HG02943 (cell line): ENCODE data around the gene VPS4B.
"Not testable (repeated sequence)": the region's sequence is repeated elsewhere in the genome, so short reads cannot be mapped to it uniquely, and the experiment has no call there.

Experiments
- ATAC-seq: cut with Tn5 transposase; IDR thresholded peaks from one replicate; pipeline ENCODE4 v1.9.1; 2021; ENCODE audit warnings: mild to moderate bottlenecking, low read depth, moderate library complexity; ENCODE audit not compliant: unreplicated experiment

Gene VPS4B

DNA sequence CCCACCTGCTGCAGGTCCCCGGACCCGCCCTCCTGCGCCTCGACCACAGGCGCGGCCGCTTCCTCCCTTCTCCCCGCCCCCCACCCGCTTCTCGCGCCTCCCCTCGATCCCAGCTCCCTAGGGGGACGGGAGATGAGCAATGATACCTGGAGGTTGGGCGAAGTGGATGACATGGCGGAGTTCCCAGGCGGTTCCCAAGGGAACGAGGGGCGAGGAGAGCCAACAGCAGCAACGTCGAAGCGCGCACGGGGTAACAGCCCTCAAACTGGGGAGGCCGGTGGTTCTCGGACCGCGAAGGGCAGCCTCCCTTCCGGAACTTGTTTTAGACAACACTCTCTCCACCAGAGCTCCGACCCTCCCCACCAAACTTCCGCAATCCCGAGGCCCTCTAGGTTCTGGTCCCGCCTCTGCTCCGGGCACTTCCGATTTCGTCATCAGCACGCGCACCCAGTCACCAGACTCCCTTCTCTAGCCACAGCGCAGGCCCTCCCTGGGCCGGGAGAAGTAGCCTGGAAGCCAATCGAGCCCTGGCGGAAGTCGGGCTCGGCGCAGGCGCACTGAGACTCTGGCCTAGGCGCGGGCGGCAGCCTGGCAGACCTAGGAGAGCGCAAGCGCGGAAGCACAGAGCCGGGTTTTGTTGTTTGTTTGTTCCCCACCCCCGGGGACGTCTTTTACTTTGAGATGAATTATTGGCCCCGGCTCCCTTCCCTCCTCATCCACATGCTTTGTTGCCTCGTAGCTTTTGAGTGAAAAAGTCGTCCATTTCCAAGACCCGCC is at the start of gene VPS4B:
TSS of gene VPS4B (minus strand) at position 390 of the 777 bp plus-strand sequence. CDS start at position 173, 217 bp downstream.
- peak; percentile 97 for ATAC-seq

GRCh38 chr18:63470751-63471150 is 48.5 kb upstream of the VPS4B start:
- ATAC-seq, result no peak

- no peak for ATAC-seq
These were observed 46.3 kb upstream of the VPS4B start for GRCh38 chr18:63468575-63468974.

DNA sequence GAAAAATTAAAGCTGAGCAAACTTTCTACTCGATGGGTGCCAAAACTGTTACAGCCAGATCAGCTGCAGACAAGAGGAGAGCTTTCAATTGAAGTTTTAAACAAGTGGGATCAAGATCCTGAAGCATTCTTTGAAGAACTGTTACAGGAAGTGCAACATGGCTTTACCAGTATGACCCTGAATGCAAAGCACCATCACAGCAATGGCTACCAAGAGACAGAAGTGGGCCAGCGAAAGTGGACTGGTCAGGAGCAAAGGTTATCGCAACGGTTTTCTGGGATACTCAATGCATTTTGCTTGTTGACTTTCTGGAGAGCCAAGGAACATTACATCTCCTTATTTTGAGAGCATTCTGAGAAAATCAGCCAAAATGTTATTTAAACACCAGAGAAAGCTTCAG is 45.4 kb upstream of the VPS4B start:
- ATAC-seq, result no peak

- no peak for ATAC-seq
These were observed 42.8 kb upstream of the VPS4B start for GRCh38 chr18:63465059-63465458.

DNA sequence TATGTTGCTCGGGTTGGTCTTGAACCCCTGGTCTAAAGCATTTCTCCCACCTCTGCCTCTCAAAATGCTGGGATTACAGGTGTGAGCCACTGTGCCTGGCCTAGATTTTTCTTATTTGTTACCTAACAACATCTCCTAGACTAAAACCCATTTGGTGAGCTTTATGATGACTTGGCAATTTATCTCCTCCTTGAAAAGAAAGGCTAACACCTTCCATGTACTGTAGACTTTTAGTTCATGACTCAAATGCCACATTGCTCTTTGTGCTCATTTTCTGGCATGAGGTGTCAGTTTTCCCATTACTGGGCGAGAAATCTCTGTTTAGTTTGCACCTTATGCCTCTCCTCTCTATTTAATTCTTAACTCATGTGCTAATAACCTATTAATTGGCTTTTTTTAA is 42.2 kb upstream of the VPS4B start:
- no peak for ATAC-seq

DNA sequence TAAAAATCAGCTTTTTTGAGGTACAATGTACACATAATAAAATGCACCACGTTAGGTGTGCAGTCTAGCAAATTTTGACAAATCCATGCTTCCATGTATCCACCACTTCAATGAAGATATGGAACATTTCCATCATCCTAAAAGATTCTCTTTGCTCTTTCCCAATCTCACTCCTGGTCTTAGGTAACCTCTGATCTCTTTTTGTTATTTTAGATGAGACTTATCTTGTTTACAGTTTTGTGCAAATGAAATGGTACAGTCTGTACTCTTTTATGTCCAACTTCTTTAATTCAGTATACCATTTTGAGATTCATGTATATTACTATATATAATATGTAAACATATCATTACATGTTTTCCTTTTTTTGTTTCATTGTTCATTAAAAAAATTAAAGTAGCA is 38.1 kb upstream of the VPS4B start:
- no peak for ATAC-seq

- no peak for ATAC-seq
These were observed 35.7 kb upstream of the VPS4B start for GRCh38 chr18:63457977-63458376.

- no peak for ATAC-seq
These were observed 32.2 kb upstream of the VPS4B start for GRCh38 chr18:63454497-63454896.

GRCh38 chr18:63452751-63453150 is 30.5 kb upstream of the VPS4B start:
- not testable (repeated sequence) for ATAC-seq

- ATAC-seq, result no peak
These were observed 29.8 kb upstream of the VPS4B start for GRCh38 chr18:63451799-63452660.

DNA sequence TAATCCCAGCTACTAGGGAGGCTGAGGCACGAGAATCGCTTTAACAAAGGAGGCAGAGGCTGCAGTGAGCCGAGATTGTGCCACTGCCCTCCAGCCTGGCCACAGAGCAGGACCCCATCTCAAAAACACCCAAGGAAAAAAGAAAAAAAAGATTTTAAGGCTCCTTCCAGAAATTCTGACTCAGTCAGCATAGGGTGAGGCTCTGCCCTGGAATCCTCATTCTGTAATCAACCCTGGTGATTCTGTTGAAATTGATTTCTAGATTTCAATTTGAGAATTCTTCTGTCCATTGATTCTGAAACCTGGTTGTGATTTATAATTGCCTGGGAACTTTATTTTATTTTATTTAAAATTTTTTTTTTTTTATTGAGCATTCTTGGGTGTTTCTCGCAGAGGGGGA is 27.1 kb upstream of the VPS4B start:
- ATAC-seq, result no peak

- no peak for ATAC-seq
These were observed 24.8 kb upstream of the VPS4B start for GRCh38 chr18:63447066-63447465.

DNA sequence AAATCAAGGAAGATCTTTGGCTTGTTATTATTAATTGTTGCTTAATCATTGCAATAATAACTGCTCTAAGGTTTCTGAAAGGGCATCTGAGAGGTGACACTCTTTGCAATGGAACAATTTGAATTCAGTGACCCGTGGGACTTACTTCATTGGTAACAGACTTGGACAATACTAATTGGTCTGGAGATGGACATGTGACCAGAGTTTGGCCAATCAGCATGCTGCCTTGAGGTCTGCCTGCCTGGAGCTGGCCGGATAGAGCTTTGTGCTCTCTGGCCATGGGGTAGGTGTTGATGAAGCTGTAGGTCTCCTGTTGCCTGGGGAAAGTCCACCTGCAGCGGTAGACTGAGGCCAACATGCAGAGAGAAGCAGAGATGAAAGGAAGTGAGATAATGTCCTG is 24.0 kb upstream of the VPS4B start:
- no peak for ATAC-seq

DNA sequence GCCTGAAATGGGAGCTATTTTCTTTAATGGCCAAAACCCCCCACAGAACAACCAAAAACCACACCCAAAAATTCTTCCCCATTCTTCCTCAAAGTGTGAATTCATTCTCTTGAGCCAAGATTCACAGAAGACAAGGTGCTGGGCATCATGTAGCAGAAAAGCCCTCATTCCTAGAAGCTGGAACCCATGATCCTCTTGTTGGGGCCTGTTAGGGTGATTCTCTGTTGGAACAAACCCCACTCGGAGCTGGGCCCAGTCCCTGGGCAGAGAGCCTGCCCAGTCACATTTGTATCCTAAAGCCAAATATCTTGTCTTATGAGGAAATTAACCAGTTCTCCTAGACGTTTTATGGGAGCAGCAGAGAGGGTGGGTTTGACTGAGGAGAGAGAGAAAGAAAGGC is 22.8 kb upstream of the VPS4B start:
- ATAC-seq, result no peak

- ATAC-seq, result no peak
These were observed 22.3 kb upstream of the VPS4B start for GRCh38 chr18:63444580-63444979.

GRCh38 chr18:63443829-63444228 is 21.6 kb upstream of the VPS4B start:
- ATAC-seq, result no peak

DNA sequence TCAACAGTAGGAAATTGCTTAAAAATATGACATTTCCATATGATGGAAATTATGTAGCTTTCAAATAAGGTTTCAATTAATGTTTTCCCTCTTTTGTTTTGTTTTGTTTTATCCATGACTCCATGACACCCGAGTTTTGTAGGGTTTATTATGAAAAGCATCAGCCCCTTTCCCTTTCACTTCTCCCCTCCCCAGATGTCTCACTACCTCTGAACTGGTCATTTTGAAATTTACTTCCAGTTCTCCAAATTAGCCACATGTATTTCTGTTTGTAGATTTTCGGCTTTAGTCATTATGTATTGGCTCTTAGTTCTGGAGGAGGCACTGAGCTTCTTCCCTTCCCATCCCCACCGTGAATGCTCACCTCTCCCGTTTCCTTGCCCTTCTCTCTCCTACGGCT is 18.6 kb upstream of the VPS4B start:
- ATAC-seq, result no peak

DNA sequence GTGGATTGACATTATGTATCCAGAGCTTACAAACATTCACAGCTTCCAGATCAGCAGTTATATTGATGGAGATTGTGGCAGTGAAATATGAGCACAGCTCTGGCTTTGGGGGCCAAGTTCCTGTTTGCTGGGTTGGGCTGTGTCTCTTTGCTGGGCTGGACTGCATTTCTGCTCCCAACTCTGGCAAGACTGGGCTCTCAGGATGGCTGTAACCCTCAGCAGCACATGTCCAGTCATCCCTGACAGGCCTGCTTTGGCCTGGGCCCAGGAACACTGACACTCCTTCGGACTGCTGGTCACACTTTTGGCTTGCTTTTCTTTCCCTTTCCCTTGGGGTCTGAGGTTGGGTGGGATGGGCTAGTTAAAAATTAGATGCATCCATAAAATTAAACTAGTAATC is 17.9 kb upstream of the VPS4B start:
- no peak for ATAC-seq

- no peak for ATAC-seq
These were observed 17.1 kb upstream of the VPS4B start for GRCh38 chr18:63439334-63439733.

GRCh38 chr18:63438181-63438580 is 15.9 kb upstream of the VPS4B start:
- no peak for ATAC-seq
